HG03045 (cell line): ENCODE measurements around the gene NOS1AP.

Source experiments
- ATAC-seq: cut with Tn5 transposase; IDR thresholded peaks from one replicate; pipeline ENCODE4 v1.9.1; 2021; ENCODE audit warnings: mild to moderate bottlenecking, moderate library complexity; ENCODE audit not compliant: unreplicated experiment

The NOS1AP gene

GRCh38 chr1:162285149-162285561 is 215.7 kb downstream of the NOS1AP start:
- no peak for ATAC-seq

DNA sequence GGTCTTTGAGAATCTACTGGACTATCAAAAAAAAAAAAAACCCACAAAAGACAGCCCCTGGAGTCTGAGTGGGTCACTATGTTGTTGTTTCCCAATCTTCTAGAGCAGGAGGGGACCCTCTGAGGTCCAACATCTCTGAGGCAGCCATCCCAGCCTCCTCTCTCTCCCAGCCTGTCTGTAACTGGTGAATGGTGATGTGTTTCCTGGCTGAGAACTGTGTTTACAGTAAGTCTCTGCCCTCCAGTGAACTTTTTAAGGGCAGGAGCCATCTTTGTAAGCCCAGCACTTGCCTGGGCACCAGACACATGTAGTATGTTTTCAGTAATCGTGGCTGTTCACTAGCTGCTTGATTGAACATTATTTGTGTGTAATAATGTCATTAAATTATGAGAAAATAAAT is 221.5 kb downstream of the NOS1AP start:
- ATAC-seq = no peak

- ATAC-seq = no peak
Measured at GRCh38 chr1:162292422-162292849, 222.9 kb downstream of the NOS1AP start.

GRCh38 chr1:162293073-162293692 is 223.7 kb downstream of the NOS1AP start:
- ATAC-seq = no peak

DNA sequence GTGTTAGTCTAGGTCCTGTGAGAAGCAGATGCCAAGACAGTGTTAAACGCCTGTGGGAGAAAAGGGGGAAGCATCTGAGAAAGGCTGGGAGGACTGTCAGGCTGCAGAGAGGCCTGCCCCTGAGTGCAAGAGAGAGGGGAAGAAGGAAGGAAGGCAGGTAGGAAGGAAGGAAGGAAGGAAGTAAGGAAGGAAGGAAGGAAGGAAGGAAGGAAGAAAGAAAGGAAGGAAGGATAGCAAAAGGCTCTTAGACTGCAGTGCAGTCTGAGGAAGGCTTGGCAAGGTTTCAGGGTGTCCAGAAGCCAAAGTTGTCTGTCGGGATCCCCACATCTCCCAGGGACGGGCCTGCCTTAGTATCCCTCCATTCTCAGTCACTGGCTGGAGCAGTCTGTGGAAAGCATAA is 224.5 kb downstream of the NOS1AP start:
- no peak for ATAC-seq

DNA sequence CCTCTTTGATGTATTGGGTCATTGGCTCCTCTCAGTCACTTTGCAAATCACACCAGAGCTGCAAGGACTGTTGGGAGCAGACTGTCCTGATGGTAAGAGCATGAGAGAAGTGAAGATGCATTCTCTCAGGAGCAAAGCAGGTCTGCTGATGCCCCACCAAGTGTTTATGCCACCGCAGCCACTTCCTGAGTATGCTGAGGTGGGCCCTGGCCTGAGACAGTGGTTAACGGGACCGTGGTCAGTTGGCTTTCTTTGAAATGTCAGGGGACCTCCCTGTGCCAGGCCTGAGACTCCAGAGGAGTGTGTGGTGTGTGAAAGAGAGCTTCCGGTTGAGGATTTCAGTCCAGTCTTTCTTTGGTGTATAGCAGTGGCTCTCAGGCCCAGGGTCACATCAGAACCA is 227.7 kb downstream of the NOS1AP start:
- ATAC-seq = no peak

DNA sequence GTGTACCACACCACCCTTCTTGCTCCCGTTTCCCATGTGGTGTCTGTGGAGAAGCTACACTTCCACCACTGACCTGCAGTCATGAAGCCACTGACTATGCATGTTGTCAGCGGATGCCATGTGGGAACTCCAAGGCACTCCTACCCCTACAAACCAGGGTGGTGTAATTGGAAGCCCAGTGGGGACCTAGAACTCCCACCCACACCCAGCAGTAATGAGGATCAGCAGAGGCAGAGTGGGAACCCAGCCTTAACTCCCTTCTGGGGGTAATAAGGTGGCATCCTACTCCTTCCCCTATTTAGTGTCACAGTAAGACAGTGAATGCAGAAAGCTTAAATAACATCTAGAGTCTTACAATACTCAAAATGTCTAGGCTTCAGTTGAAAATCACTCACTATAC is 228.8 kb downstream of the NOS1AP start:
- no peak for ATAC-seq

DNA sequence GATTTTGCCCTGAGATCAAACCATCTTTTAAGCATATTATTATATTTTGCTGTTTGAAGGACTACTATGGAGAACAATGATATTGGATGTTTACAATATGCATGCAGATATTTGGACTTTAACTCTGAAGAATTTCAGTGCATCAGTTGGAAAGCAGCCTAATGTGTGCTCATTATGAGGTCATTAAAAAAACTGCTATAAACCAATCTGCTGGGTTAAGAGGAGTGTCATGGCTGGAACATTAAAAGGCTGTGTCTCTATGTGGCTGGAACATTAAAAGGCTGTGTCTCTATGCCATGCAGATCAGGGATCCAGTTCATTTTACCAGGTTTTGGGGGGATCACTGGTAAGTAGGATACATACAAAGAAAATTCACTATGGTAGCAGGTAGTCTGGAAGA is 229.5 kb downstream of the NOS1AP start:
- no peak for ATAC-seq

DNA sequence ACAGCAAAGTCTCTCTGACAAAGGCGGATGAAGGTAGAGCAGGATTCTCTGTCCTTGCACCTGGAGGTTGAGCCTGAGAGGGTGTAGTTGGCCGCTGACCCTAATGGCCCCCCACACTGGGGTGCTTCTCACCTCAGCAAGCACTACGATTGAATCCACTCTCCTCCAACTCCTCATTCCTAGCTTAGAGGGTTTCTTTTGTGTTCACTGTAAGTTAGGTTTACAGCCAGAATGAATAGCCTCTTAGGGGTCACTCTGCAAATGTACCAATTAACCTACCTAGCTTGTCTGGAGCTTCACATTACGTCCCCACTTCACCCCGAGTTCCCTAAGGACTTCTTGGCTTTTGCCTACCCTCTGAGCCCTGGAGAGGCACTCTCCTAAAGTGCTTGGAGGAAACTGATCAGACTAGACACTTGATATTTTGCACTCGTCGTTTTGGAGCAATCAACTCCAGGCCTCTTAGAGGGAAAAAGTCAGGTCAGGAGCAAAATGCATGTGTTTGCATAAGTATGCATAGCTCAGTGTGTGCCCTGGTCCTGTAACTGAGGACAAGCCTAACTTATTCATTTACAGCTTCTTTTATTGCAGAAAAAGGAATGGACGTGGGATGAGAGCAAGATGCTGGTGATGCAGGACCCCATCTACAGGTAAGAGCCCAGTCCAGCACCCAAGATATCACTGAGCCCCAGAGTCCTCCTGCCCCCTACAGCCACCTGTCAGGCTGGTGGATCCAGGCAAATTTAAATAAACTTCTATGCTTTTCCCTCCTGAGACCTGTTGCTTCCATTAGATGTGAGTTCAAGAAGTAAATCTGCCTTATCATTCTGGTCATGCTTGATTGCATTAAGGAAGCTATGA is 230.8 kb downstream of the NOS1AP start:
- ATAC-seq = no peak

DNA sequence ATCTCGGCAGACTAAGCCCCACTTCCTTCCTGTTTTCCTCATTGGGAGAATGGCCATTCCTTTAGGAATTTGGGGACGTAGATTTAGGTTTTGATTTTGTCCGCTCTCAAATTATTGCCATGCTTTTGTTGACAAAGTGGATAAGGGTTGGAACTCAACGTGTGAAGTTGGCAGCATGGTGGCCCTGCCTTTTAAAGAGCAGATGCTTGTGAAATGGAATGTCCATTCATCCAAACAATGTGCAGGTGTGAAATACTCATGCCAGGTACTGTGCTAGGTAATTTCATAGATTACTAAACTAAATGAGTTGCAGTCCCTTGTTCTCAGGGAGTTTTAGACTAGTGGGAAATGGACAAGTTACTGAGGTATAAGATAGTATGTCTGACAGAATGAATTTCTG is 232.2 kb downstream of the NOS1AP start:
- no peak for ATAC-seq

DNA sequence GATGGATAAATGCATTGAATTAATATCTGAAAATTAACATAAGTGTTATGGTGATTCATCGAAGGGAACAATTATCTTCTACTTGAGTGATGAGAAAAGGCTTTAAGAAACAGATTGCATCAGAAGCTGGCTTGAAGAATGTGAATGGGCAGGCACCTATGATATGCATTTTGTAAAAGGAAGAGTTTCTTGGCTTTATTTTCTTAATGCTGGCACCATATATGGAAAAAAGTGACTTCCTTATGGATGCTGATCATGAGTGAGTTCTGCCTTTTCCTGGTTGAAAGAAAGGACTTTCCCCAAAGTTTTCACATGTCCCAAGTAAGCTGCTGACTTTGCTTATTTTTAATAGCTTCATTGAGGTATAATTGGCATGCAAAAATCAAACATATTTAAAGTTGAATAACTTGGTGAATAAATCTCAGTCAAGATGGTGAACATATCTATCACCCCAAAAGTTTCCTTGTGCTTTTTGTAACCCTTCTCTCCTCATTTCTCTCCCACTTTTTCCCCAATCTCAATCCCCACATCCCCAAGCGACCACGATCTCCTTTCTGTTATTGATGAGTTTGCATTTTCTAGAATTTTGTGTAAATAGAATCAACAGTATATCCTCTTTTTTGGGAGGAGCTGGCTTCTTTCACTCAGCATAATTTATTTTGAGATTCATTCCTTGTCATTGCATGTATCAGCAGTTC is 233.0 kb downstream of the NOS1AP start:
- no peak for ATAC-seq

GRCh38 chr1:162303004-162303344 is 233.5 kb downstream of the NOS1AP start:
- ATAC-seq = no peak

DNA sequence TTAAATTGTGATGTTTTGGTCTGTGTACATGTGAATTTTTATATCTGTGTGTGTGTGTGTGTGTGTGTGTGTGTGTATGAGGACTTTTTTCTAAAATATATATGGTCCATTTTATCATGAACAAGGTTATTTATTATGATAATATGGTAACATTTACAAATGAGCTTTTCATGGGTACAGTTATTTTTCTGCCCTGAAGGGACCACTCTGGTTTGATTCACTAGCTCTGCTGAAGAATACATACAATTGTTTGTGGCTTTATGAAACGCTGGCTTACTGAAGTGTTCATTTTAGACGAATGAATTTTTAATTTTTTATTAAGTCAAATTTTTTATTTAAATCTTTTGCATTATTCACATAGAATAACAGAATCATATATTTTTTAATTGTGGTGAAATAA is 235.2 kb downstream of the NOS1AP start:
- no peak for ATAC-seq

GRCh38 chr1:162305969-162306368 is 236.5 kb downstream of the NOS1AP start:
- ATAC-seq = no peak

- no peak for ATAC-seq
Measured at GRCh38 chr1:162310337-162310736, 240.8 kb downstream of the NOS1AP start.

DNA sequence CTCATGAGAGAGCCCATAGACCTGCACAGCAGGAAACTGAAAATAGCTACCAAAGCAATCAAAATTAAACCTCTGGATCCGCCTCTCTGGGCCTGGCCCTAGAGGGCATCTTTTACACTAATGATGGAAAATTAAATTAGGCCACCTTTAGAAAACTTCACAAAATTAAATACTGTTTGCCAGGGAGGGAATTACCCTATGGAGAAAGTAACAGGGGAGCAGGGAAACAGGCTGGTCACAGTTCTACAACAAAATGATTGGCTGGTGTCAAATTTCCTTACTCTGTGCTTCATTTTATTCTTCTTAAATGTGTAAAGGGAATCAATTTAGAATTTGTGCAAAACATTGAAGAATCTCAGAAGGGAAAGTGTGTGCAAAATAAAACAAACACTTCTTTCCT is 244.7 kb downstream of the NOS1AP start:
- no peak for ATAC-seq

DNA sequence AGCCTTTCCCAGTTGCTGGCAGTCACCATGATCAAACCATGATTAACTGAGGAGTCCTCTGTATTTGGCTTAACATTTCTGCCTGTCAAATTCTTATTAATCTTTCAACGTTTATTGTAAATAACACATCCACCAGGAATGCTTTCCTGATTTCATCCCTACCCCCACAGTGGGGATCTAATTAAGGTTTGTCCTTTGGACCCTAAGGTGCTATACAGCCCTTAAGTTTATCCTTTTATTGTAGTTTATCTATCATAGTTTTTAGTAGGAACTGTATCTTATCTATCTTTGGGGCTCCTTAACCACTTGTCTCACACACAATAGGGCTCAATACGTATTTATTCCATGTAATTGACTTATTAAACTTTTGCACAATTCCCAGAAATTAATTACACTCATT is 246.2 kb downstream of the NOS1AP start:
- ATAC-seq = no peak

- no peak for ATAC-seq
Measured at GRCh38 chr1:162316187-162316586, 246.7 kb downstream of the NOS1AP start.

DNA sequence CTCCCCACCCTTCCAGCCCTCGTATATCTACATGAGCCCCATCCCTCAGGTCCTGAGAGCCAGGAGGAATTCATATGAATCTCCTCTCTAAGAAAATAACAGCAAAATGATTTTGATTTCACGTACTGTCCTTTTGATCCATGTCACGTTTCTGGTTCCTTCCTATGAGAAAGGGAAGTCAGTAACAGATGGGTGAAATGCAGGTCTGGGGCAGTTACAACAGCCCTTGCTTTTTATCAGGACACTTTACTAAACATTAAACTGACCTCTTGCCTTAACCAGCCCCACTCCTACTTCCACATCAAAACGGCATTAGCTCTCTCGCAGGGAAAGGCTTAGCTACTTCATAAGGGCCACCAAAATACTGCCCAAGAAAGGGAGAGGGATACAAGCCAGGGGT is 248.1 kb downstream of the NOS1AP start:
- ATAC-seq = no peak

DNA sequence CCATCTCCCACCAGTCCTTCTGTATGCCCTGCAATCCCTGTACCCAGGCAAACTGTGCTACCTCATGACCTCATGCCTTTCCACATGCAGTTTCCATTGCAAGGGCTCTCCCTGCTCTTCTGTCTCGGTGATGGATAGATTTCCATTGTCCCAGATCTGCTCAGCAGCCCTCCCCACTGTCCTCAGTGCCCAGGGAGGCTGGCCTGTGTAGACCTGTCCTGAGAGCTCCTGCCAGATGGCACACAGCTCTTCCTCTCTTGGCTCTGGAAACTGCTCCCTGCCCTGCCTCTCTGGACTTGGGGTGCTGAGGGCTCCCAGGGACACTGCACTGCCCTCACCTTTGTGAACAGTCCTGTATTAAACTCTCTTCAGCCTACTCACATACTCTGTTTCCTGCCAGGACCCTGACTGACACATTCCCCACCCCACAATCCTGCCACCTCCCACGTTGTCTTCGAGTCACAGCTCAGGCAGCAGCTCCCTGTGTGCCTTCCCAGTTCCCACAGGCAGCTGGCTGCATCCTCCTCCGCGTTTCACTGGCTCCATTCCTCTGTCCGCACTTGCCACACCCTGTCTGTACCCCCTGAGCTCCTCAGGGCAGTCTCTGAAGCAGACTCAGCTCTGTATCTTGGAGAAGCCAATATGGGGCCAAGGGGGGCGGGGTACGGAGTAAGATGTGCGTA is 250.1 kb downstream of the NOS1AP start:
- ATAC-seq = no peak

DNA sequence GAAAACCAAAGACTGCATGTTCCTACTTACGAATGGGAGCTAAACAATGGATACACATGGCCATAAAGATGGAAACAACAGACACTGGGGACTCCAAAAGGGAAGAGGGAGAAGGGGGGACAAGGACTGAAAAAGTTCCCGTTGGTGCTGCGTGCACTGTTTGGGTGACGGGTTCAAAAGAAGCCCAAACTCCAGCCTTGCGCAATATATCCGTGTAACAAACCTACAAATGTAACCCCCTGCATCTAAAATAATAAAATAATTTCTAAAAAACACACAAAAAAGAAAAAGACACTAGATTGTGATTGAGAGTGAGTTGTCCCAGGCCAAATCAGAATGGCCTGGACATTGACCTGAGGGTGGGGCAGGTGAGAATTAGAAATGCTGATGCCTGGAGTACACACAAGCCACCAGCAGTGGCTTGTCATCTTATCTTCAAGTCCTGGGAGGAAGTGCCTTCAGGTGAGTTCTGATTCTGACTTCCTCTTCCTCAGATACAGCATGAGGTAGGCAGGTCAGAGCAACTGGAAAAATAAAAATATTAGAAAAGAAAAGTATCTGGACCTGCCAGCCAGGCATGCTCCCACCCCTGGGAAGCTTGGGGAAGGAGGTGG is 252.4 kb downstream of the NOS1AP start:
- no peak for ATAC-seq
